Transverse colon (tissue), 3 donors: ENCODE measurements around the gene MTMR1.

Source experiments
- CTCF ChIP-seq, 5 experiments: fragments of 200-600 bp in 3 of 5; fragments of 450-650 bp in 2 of 5; sonication (generic) in 3 of 5; IDR thresholded peaks; 1 replicate in 2 of 5; 2 replicates in 3 of 5; pipeline ENCODE4 v1.5.1; 2016 to 2017; ENCODE audit warnings: antibody characterized with exemption in 5 of 5, inconsistent platforms in 3 of 5, mild to moderate bottlenecking in 2 of 5, moderate library complexity in 1 of 5
- POLR2A ChIP-seq: fragments of 450-650 bp; IDR thresholded peaks from one replicate; pipeline ENCODE4 v1.6.1; 2016; ENCODE audit warnings: antibody characterized with exemption, mild to moderate bottlenecking, moderate library complexity

DNA sequence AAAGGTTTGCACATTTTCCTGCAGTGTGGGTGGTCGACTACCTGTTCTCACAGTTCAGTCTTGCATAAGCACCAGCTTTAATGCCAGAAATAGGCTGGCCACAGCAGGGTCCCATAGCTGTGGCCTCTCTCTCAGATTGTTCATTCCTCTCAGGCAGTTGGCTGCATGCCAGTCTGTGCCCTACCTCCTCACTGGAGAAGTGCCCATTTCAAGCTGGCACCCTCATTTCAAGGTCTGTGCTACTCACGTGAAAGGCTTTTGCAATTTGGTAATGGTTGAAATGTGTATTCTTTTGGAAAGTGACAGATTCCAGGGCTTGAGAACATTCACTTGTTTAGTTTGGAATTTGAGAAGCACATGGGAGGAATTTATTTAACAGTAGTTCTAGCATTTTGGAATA lies 28.9 kb upstream of the MTMR1 start:
- no peak for TF ChIP-seq POLR2A
- no peak for TF ChIP-seq CTCF (IDR thresholded peaks at IDR 0.05)
